Measurements from ENCODE around the gene DNM3.

GRCh38 chr1:172185211-172185610, 343.9 kb downstream of the DNM3 start:
- TF ChIP-seq POLR2AphosphoS5 (IDR thresholded peaks at IDR 0.05; ENCODE audit: insufficient read depth, low read depth, low read length) (no peak), MYC (IDR thresholded peaks at IDR 0.05; ENCODE audit: low read depth, low read length) (no peak), CTCF (IDR thresholded peaks at IDR 0.05; ENCODE audit: extremely low read depth in 1 of 2, insufficient read depth in 1 of 2, low read depth in 1 of 2, low read length in 2 of 2) (no peak), FOS (IDR thresholded peaks at IDR 0.05; ENCODE audit: borderline replicate concordance, insufficient read depth, low read length) (no peak), JUN (IDR thresholded peaks at IDR 0.05; ENCODE audit: borderline replicate concordance, insufficient read depth, insufficient read length, low read depth) (no peak), GATA2 (IDR thresholded peaks at IDR 0.05; ENCODE audit: insufficient read depth, insufficient read length, low read depth, low read length) (no peak), POLR2A (IDR thresholded peaks at IDR 0.05; ENCODE audit: low read depth, low read length) (no peak)
